Esophagus muscularis mucosa (tissue), 3 donors: ENCODE data around the gene GAS6.

Source experiments
- EP300 ChIP-seq: sonication (generic); formaldehyde crosslinking; IDR thresholded peaks from one replicate; pipeline ENCODE4 v1.6.1; 2017; ENCODE audit warnings: antibody characterized with exemption
- TF ChIP-seq, protein P1 (sequence below), 3 experiments: fragments of 200-600 bp in 2 of 3; fragments of 450-650 bp in 1 of 3; sonication (generic) in 2 of 3; IDR thresholded peaks; one replicate each; pipeline ENCODE4 v1.5.1; 2017 to 2019; ENCODE audit warnings: antibody characterized with exemption in 3 of 3, mild to moderate bottlenecking in 2 of 3, moderate library complexity in 1 of 3

DNA sequence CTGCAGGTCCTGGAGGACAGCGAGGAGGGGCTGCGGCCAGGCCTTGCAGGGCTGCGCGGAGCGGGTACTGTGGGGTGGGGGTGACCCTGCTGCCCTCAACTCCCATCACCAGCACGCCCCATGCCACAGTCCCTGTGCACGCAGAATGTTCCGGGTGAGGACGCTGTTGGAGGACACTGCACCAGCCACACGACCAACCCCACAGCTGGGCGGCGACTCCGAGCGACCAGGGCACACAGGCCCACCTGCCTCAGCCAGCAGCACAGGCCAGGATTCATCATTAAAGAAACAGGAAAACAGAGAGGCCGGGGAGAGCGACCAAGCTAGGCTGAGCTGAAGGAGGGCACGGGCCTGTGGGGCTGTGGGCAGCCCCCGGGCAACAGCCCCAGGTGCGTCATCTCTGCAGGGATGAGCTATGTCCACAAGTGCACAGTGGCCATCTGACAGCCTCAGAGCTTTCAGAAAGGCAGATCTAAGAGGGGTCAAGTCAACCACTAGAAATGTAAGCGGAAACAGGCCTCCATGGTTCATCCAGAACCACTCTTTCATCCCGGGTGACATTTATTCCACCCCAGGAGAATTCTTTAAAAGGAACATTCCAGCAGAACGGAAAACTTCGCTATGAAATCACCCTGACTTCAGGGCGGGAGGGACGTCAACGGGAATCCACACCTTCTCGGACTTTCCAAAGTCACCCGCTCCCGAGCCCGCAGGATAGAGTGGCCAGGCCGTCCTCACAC is 1.5 kb downstream of the GAS6 start:
- TF ChIP-seq, protein P1, sequence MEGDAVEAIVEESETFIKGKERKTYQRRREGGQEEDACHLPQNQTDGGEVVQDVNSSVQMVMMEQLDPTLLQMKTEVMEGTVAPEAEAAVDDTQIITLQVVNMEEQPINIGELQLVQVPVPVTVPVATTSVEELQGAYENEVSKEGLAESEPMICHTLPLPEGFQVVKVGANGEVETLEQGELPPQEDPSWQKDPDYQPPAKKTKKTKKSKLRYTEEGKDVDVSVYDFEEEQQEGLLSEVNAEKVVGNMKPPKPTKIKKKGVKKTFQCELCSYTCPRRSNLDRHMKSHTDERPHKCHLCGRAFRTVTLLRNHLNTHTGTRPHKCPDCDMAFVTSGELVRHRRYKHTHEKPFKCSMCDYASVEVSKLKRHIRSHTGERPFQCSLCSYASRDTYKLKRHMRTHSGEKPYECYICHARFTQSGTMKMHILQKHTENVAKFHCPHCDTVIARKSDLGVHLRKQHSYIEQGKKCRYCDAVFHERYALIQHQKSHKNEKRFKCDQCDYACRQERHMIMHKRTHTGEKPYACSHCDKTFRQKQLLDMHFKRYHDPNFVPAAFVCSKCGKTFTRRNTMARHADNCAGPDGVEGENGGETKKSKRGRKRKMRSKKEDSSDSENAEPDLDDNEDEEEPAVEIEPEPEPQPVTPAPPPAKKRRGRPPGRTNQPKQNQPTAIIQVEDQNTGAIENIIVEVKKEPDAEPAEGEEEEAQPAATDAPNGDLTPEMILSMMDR (IDR thresholded peaks at IDR 0.05) = peak in 1 of 3 experiments; percentile 13
- no peak for TF ChIP-seq EP300
